Stimulated activated CD4-positive, alpha-beta T cell treated with anti-CD3 and anti-CD28 coated beads, Interleukin-4, amount 100 ng/mL, for 1 hour (primary cell): Measurements from ENCODE around the gene SLC39A11.

Experiments used
- DNase-seq: peaks from one replicate; pipeline ENCODE4 v3.0.0-alpha.2; 2020

The SLC39A11 gene

GRCh38 chr17:72605543-72605942 lies 486.9 kb downstream of the SLC39A11 start:
- no peak for DNase-seq

- DNase-seq = no peak
Observed at GRCh38 chr17:72604518-72604917, 488.0 kb downstream of the SLC39A11 start.

GRCh38 chr17:72603420-72604242 lies 488.9 kb downstream of the SLC39A11 start:
- no peak for DNase-seq

- no peak for DNase-seq
Observed at GRCh38 chr17:72602517-72603419, 489.7 kb downstream of the SLC39A11 start.

- DNase-seq = no peak
Observed at GRCh38 chr17:72600934-72601333, 491.6 kb downstream of the SLC39A11 start.

GRCh38 chr17:72599891-72600290 lies 492.6 kb downstream of the SLC39A11 start:
- DNase-seq = no peak

GRCh38 chr17:72598695-72599094 lies 493.8 kb downstream of the SLC39A11 start:
- no peak for DNase-seq

GRCh38 chr17:72597354-72598087 lies 495.0 kb downstream of the SLC39A11 start:
- DNase-seq = no peak
